Lower lobe of right lung (tissue), 2 donors: ENCODE data around the gene PLD5. TPM values are rescaled to one million over a fixed set of nuclear protein-coding genes. Genes with fewer than 3 reads are reported as not detected.
"Not testable (repeated sequence)": the region's sequence is repeated elsewhere in the genome, so short reads cannot be mapped to it uniquely, and the experiment has no call there.

Experiments
- ATAC-seq, 2 donors: fragments of 200-7000 bp; cut with Tn5 transposase; one replicate each; pipeline ENCODE4 v1.9.1; 2020 to 2022; ENCODE audit warnings: mild to moderate bottlenecking in 2 of 2, moderate library complexity in 2 of 2
- DNase-seq: peaks from one replicate; pipeline ENCODE4 v3.0.0-alpha.2; 2020
- H3K27ac ChIP-seq: fragments of 200-600 bp; one replicate; pipeline ENCODE4 v1.8.0; 2022
- H3K27me3 ChIP-seq: fragments of 200-600 bp; one replicate; pipeline ENCODE4 v1.8.0; 2022; ENCODE audit warnings: low read depth
- H3K36me3 ChIP-seq: fragments of 200-600 bp; one replicate; pipeline ENCODE4 v1.8.0; 2022; ENCODE audit warnings: mild to moderate bottlenecking
- H3K4me1 ChIP-seq: fragments of 200-600 bp; one replicate; pipeline ENCODE4 v1.8.0; 2022
- H3K4me3 ChIP-seq: fragments of 200-600 bp; one replicate; pipeline ENCODE4 v1.8.0; 2022; ENCODE audit warnings: mild to moderate bottlenecking
- H3K9me3 ChIP-seq: fragments of 200-600 bp; one replicate; pipeline ENCODE4 v1.8.0; 2022
- CTCF ChIP-seq: fragments of 200-600 bp; IDR thresholded peaks from one replicate; pipeline ENCODE4 v1.8.0; 2022; ENCODE audit warnings: antibody characterized with exemption, mild to moderate bottlenecking
- intact Hi-C: fragments of 100-400 bp; cut with DNase I; formaldehyde crosslinking; loops from one replicate; pipeline ENCODE4 v1.11.0; 2022
- total RNA-seq: library from RNA; stranded (reverse); fragmentation: NEBNext Ultra II Directional; extraction: Animal tissue kit (Norgen Biotek cat#: 25700); gene quantifications from one replicate; pipeline ENCODE4 v1.2.1, GENCODE V29; 2021
- donor health status: DM: no; HTN: yes; CAD: no; lungs with severe emphysema.

Gene PLD5
- total RNA-seq, 1 donor from 2014 or later, result 0.21 TPM

GRCh38 chr1:242132121-242132817, 392.2 kb downstream of the PLD5 start:
- Histone ChIP-seq H3K27me3 (no peaks in the 10 kb centered on the region), H3K36me3 (no peaks in the 10 kb centered on the region), H3K4me1 (no peaks in the 10 kb centered on the region), H3K9me3 (no peaks in the 10 kb centered on the region), H3K4me3 (no peak overlapping the region), H3K27ac (no peak overlapping the region)
- no peak for TF ChIP-seq CTCF
- no peak for DNase-seq
- intact Hi-C loops, result no loop called here
- no peak for ATAC-seq

GRCh38 chr1:242128951-242129502, 395.5 kb downstream of the PLD5 start:
- Histone ChIP-seq H3K4me3 (no peak overlapping the region), H3K4me1 (no peaks in the 10 kb centered on the region), H3K9me3 (no peaks in the 10 kb centered on the region), H3K27ac (no peak overlapping the region), H3K36me3 (no peaks in the 10 kb centered on the region), H3K27me3 (no peaks in the 10 kb centered on the region)
- ATAC-seq, result no peak
- no peak for TF ChIP-seq CTCF
- intact Hi-C loops, result no loop called here
- no peak for DNase-seq

GRCh38 chr1:242120432-242120831, 404.1 kb downstream of the PLD5 start:
- no peak for ATAC-seq
- intact Hi-C loops, result no loop called here

GRCh38 chr1:242100921-242101320, 423.6 kb downstream of the PLD5 start:
- no peak overlapping the region for H3K4me3 ChIP-seq
- intact Hi-C loops, result no loop called here
- DNase-seq (no peak), ATAC-seq (no peak)
- H3K27ac ChIP-seq, result no peak overlapping the region
- H3K4me1 ChIP-seq, result no peaks in the 10 kb centered on the region
- no peaks in the 10 kb centered on the region for H3K9me3 ChIP-seq
- no peaks in the 10 kb centered on the region for H3K36me3 ChIP-seq
- TF ChIP-seq CTCF, result no peak
- H3K27me3 ChIP-seq, result no peaks in the 10 kb centered on the region

More at GRCh38 chr1:242120432-242120831, 404.1 kb downstream of the PLD5 start:
- no peak overlapping the region for H3K27ac ChIP-seq
- no peaks in the 10 kb centered on the region for H3K27me3 ChIP-seq
- TF ChIP-seq CTCF, result no peak
- DNase-seq, result no peak
- H3K36me3 ChIP-seq, result no peaks in the 10 kb centered on the region
- no peak overlapping the region for H3K4me3 ChIP-seq
- no peaks in the 10 kb centered on the region for H3K4me1 ChIP-seq
- H3K9me3 ChIP-seq, result no peaks in the 10 kb centered on the region

- H3K9me3 ChIP-seq, H3K36me3 ChIP-seq, H3K27me3 ChIP-seq, H3K27ac ChIP-seq, intact Hi-C loops, ATAC-seq, H3K4me3 ChIP-seq, DNase-seq, H3K4me1 ChIP-seq: not testable (repeated sequence)
These were observed 427.2 kb downstream of the PLD5 start for GRCh38 chr1:242097283-242097682.

- Histone ChIP-seq H3K9me3 (no peaks in the 10 kb centered on the region), H3K27me3 (no peaks in the 10 kb centered on the region), H3K27ac (no peak overlapping the region), H3K36me3 (no peaks in the 10 kb centered on the region), H3K4me1 (no peaks in the 10 kb centered on the region), H3K4me3 (no peak overlapping the region)
- no peak for DNase-seq
- TF ChIP-seq CTCF, result no peak
- intact Hi-C loops, result no loop called here
- ATAC-seq, result no peak
These were observed 431.4 kb downstream of the PLD5 start for GRCh38 chr1:242093116-242093515.
